Measurements from ENCODE around the gene BFSP2. TPM values are rescaled to one million over a fixed set of nuclear protein-coding genes. Genes with fewer than 3 reads are reported as not detected.

The BFSP2 gene
- total RNA-seq, 1 experiment from 2014 or later: not detected

GRCh38 chr3:133386876-133387275 is 13.0 kb upstream of the BFSP2 start:
- DNase-seq: no peak
- CTCF ChIA-PET: interaction anchor here (0.6 to 1.1 kb wide), 3 partner anchors 9 to 329 kb away, joined by 3 to 4 read pairs (median 3); no protein-coding TSS in a partner anchor
- peak in 1 of 2 experiments; percentile 8 for TF ChIP-seq CTCF (IDR thresholded peaks at IDR 0.05; ENCODE audit: insufficient read depth in 1 of 2, low read depth in 1 of 2, low read length in 1 of 2, severe bottlenecking in 1 of 2, unreplicated experiment in 1 of 2)
- Histone ChIP-seq H3K4me1 (no peaks in the 10 kb centered on the region), H3K36me3 (ENCODE audit: control insufficient read depth, insufficient read depth, low read length) (no peaks in the 10 kb centered on the region), H3K9me3 (no peaks in the 10 kb centered on the region), H3K4me3 (ENCODE audit: low read depth, low read length) (no peak overlapping the region), H3K27me3 (replicated peaks; ENCODE audit: control insufficient read depth, insufficient read depth, low read length) (no peaks in the 10 kb centered on the region)
- Mint-ChIP-seq H3K36me3 (ENCODE audit: insufficient read depth, unreplicated experiment) (no peaks in the 10 kb centered on the region), H3K4me1 (ENCODE audit: low read depth, unreplicated experiment) (no peaks in the 10 kb centered on the region), H3K27me3 (ENCODE audit: insufficient read depth, unreplicated experiment) (no peaks in the 10 kb centered on the region), H3K27ac (ENCODE audit: unreplicated experiment) (no peak overlapping the region), H3K9me3 (ENCODE audit: unreplicated experiment) (no peaks in the 10 kb centered on the region), H3K4me3 (ENCODE audit: unreplicated experiment) (no peak overlapping the region)
- POLR2A ChIA-PET: no interaction called here
- BruUV-seq (replicated peaks): no TSS peak
- intact Hi-C loops (cut with micrococcal nuclease; ENCODE audit: unreplicated experiment): loop anchor here (1.0 to 10.0 kb wide), 2 partner anchors 36 to 852 kb away; no protein-coding TSS in a partner anchor

- H3K27me3 ChIP-seq (replicated peaks; ENCODE audit: control insufficient read depth, insufficient read depth, low read length): no peaks in the 10 kb centered on the region
- BruUV-seq (replicated peaks): no TSS peak
- H3K4me3 ChIP-seq (ENCODE audit: low read depth, low read length): no peak overlapping the region
- no peaks in the 10 kb centered on the region for H3K36me3 ChIP-seq (ENCODE audit: control insufficient read depth, insufficient read depth, low read length)
- H3K4me3 Mint-ChIP-seq (ENCODE audit: unreplicated experiment): no peak overlapping the region
- no peaks in the 10 kb centered on the region for H3K36me3 Mint-ChIP-seq (ENCODE audit: insufficient read depth, unreplicated experiment)
- no peak for DNase-seq
- H3K9me3 Mint-ChIP-seq (ENCODE audit: unreplicated experiment): no peaks in the 10 kb centered on the region
- POLR2A ChIA-PET: no interaction called here
- no peaks in the 10 kb centered on the region for H3K4me1 Mint-ChIP-seq (ENCODE audit: low read depth, unreplicated experiment)
- H3K9me3 ChIP-seq: no peaks in the 10 kb centered on the region
- intact Hi-C loops (cut with micrococcal nuclease; ENCODE audit: unreplicated experiment): loop anchor here (1.0 to 10.0 kb wide), 2 partner anchors 36 to 853 kb away; no protein-coding TSS in a partner anchor
- H3K27ac Mint-ChIP-seq (ENCODE audit: unreplicated experiment): no peak overlapping the region
- TF ChIP-seq CTCF (IDR thresholded peaks at IDR 0.05; ENCODE audit: insufficient read depth in 1 of 2, low read depth in 1 of 2, low read length in 1 of 2, severe bottlenecking in 1 of 2, unreplicated experiment in 1 of 2): no peak
- H3K27me3 Mint-ChIP-seq (ENCODE audit: insufficient read depth, unreplicated experiment): no peaks in the 10 kb centered on the region
- H3K4me1 ChIP-seq: no peaks in the 10 kb centered on the region
- CTCF ChIA-PET: interaction anchor here (0.6 to 1.1 kb wide), 3 partner anchors 8 to 191 kb away, joined by 3 read pairs; no protein-coding TSS in a partner anchor
These were observed 12.5 kb upstream of the BFSP2 start for GRCh38 chr3:133387341-133387740.

GRCh38 chr3:133388696-133389395 is 11.0 kb upstream of the BFSP2 start:
- Mint-ChIP-seq H3K27me3 (ENCODE audit: insufficient read depth, unreplicated experiment) (no peaks in the 10 kb centered on the region), H3K4me3 (ENCODE audit: unreplicated experiment) (no peak overlapping the region), H3K36me3 (ENCODE audit: insufficient read depth, unreplicated experiment) (no peaks in the 10 kb centered on the region), H3K9me3 (ENCODE audit: unreplicated experiment) (no peaks in the 10 kb centered on the region), H3K4me1 (ENCODE audit: low read depth, unreplicated experiment) (no peaks in the 10 kb centered on the region), H3K27ac (ENCODE audit: unreplicated experiment) (no peak overlapping the region)
- CTCF ChIA-PET: no interaction called here
- no peak for DNase-seq
- H3K36me3 ChIP-seq (ENCODE audit: control insufficient read depth, insufficient read depth, low read length): no peaks in the 10 kb centered on the region
- no peaks in the 10 kb centered on the region; the same call in 1 of the 2 replicates for H3K27me3 ChIP-seq (replicated peaks; ENCODE audit: control insufficient read depth, insufficient read depth, low read length)
- H3K9me3 ChIP-seq: no peaks in the 10 kb centered on the region
- POLR2A ChIA-PET: no interaction called here
- TF ChIP-seq CTCF (IDR thresholded peaks at IDR 0.05; ENCODE audit: insufficient read depth in 1 of 2, low read depth in 1 of 2, low read length in 1 of 2, severe bottlenecking in 1 of 2, unreplicated experiment in 1 of 2): no peak
- no TSS peak for BruUV-seq (replicated peaks)
- H3K4me3 ChIP-seq (ENCODE audit: low read depth, low read length): no peak overlapping the region
- no peaks in the 10 kb centered on the region for H3K4me1 ChIP-seq
- intact Hi-C loops (cut with micrococcal nuclease; ENCODE audit: unreplicated experiment): loop anchor here (10.0 kb wide), 1 partner anchor 854 kb away; no protein-coding TSS in a partner anchor

All from Caco-2 (cell line).